C4-2B (cell line): ENCODE results near the gene BTBD16.

ENCODE experiments used
- CTCF ChIP-seq: fragments of 450-650 bp; conservative IDR thresholded peaks from 2 replicates; pipeline ENCODE4 v1.5.1; 2017; ENCODE audit warnings: mild to moderate bottlenecking
- ZFX ChIP-seq: fragments of 450-650 bp; IDR thresholded peaks from 2 replicates; pipeline ENCODE4 v1.6.1; 2017

- TF ChIP-seq CTCF (no peak), ZFX (no peak)
Observed at GRCh38 chr10:122269059-122269687, 1.9 kb upstream of the BTBD16 start.
